Activated CD4-positive, CD25-positive, alpha-beta regulatory T cell treated with anti-CD3 and anti-CD28 coated beads, Interleukin-2, amount 50 U/mL, for 16 hours (primary cell): ENCODE measurements around the gene TIMM9.
A peak's percentile ranks its signal among the peaks of the same experiment; 100 is the strongest.
"Not testable (repeated sequence)": the region's sequence is repeated elsewhere in the genome, so short reads cannot be mapped to it uniquely, and the experiment has no call there.

Experiments
- DNase-seq: peaks from one replicate; pipeline ENCODE4 v3.0.0-alpha.2; 2020; ENCODE audit warnings: low read depth, low spot score

Gene TIMM9, protein sequence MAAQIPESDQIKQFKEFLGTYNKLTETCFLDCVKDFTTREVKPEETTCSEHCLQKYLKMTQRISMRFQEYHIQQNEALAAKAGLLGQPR

DNA sequence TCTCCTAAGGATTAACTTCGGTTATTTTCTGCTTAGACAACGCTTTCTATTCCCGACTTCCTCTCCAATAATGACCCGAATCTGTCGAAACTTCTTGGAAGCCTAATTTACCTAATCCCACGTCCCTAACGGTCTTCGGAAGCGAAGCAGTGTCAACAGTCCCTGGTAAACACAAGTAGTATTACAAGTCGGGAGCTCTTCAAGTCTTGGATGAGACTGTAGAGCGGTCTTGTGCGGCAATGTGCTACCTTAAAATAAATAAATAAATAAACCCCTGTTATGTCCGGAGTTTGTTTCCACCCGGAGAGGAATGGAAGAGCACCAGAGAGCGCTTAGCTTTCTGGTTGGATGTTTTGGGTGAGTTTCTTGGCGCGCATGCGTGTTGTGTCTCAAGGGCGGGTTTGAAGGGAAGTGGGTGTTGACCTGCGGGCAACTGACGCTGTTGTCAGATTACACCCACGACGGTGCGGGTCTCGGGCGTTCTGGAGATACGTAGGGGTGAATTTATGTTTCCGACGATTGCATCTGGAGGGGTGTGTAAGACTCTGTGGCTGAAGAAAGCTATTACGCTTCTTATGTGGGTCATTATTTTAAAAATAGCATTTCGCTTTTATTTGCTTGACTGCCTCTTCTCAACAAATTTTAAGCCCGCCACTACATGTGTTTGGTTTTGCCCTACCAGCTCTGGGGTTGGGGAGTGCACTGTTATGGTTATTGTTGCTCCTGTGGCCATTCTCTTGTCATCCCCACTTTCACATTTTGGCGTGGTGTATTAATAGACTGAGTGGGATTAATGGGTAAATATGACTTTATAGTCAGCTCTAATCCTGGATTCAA is at the start of gene TIMM9, which contains the start of gene KIAA0586:
Gene TIMM9, minus strand, starts transcription at position 251 of the 837 bp plus-strand sequence. CDS start 15,586 bp downstream, outside the sequence.
Gene KIAA0586, plus strand, starts transcription at position 439 of the 837 bp plus-strand sequence. CDS start 546 bp downstream, outside the sequence.
- peak; percentile 94 for DNase-seq

DNA sequence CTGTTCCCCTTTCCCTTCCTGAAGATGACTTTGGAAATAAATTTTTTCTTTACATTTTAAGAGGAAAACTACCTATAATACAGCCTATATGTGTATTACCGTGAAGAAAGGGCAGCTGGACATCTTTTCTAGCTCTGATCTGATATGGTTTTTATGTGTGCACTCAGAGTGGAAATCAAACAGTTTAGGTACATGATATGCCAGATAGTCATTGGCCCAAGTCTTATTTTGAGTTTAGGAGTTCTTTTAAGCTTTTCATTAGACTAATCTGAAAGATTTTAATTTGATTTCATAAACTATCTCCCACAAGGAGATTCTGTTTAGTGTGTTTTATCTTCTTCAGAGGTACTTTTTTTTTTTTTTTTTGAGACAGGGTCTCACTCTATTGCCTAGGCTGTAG is 49.0 kb upstream of the TIMM9 start:
- no peak for DNase-seq

DNA sequence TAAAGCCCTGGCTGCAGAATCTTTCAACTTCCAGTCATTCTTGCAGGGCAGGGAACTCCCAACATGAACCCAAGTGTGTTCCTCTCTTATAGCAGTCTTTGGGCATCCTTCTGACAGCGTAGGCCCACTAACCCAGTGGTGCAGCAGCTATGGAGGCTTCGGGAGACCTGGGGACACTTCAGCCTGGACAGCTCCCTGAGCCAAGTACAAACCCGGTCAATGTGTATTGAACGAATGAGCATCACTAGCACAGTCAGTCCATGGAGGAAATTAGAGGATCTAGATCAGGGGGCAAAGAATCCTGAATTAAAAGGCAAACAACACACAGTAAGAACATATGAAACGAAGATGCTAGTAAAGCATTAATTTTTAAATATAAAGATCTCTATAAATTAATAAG is 42.0 kb upstream of the TIMM9 start:
- DNase-seq = no peak

DNA sequence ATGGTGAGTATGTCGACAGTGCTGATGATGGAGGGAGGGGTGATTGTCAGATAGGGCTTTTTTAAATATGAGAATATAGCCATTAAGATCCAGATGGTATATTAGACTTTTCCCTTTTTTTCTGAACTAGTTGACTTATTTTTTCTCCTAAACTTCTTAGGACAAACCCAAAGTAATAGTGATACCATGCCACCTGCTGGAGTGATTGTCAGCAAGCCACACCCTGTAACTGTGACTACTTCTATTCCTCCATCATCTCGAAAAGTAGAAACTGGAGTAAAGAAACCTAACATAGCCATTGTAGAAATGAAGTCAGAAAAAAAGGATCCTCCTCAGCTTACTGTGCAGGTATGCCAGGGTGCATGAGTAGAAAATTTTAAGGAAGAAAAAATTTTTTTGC is 40.2 kb upstream of the TIMM9 start:
- DNase-seq = no peak

DNA sequence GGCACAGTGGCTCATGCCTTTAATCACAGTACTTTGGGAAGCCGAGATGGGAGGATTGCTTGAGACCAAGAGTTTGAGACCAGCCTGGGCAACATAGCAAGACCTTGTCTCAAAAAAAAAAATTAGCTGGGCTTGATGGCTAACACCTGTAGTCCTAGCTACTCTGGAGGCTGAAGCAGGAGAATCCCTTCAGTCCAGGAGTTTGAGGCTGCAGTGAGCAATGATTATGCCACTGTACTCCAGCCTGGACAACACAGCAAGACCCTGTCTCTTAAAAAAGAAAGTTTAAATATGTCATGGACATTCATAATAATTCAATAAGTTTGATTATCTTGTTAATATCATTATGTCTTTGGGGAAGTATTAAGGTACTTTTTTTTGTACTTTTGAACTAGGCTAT is 39.1 kb upstream of the TIMM9 start:
- DNase-seq = no peak

DNA sequence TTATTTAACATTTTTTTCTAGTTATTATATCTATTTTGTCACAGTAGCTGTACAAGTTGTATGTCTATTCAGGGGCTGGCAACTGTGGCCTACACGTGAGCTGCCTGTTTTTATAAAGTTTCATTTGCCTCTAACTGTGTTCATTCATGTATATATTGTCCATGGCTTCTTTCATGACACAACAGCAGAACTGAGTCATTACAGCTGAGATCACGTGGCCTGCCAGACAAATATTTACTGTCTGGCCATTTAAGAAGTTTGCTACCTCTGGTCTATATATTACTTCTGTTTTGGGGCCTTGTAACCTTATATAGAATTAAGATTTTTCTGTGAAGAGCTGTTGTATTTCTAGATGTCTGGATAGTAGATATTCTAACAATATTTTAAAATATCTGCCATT is 38.1 kb upstream of the TIMM9 start:
- no peak for DNase-seq

DNA sequence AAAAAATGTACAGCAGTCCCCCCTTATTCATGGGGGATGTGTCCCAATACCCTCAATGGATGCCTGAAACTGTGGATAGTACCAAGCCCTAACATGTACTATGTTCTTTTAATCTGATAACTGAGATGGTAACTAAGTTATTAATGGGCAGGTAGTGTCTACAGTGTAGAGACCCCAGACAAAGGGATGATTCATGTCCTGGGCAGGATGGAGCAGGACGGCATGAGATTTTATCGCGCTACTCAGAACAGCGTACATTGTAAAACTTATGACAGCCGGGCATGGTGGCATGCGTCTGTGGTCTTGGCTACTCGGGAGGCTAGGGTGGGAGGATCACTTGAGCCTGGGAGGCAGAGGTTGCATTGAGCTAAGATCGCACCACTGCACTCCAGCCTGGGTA is 37.3 kb upstream of the TIMM9 start:
- no peak for DNase-seq

DNA sequence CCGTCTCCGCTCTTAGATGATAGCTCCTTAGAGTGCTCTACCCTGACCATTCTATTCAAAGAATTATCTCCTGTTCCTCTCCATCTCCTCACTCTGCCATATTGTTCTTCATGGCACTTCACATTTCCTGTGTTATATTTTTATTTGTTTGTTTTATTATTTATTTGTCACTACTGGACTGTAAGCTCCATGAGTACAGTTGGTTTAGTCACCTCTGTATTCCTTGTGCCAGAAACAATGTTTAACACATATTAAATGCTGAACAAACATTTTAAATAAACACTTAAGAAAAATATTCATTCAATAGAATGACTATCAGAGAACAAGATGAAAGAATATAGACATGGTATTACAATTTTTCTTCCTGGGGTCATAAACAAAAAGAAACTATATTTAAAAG is 35.8 kb upstream of the TIMM9 start:
- DNase-seq = no peak

DNA sequence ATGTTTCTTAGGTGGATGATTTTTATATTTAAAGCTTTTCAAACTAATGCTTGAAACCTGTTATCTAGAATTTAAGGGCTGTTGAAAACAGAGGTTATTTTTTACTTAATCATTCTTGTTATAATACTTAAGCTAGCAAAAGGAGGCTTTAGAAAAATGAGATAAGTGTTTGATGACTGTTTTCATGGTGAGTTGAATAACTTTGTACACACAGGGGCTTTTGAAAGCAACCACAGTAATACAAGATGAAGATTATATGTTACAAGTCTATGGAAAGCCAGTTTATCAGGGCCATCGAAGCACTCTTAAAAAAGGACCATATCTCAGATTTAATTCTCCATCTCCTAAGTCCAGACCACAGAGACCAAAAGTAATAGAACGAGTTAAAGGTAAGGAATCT is 33.4 kb upstream of the TIMM9 start:
- no peak for DNase-seq

DNA sequence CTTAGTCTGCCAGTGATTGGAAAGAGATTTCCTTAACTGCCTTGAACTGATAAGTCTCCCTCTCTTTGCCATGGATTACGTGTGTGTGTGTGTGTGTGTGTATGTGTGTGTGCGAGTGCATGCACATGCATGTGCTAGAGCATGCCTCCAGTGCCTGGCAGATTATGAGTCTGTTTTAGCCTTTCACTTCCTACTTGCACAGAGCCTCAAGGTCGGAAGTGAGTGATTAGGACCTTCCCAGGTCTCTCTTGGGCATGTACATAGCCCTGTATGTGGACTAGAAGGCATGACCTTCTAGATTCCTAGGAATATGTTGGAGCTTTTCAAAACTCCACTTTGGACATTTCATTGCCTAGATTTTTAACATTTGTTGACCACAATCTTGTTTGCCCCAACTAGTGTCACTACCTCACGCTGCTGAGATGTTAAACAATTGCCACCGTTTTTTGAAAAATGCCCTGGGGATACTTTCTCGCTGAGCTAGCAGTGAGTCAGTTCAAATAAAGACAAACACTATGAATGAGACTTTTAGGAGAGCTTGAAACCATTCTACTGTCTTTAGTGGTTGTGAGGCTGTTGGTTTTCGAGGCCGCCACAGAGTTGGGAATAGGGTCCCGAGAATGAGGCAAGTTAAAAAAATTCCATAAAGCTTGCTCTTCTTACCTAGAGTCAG is 28.4 kb upstream of the TIMM9 start:
- DNase-seq = no peak

DNA sequence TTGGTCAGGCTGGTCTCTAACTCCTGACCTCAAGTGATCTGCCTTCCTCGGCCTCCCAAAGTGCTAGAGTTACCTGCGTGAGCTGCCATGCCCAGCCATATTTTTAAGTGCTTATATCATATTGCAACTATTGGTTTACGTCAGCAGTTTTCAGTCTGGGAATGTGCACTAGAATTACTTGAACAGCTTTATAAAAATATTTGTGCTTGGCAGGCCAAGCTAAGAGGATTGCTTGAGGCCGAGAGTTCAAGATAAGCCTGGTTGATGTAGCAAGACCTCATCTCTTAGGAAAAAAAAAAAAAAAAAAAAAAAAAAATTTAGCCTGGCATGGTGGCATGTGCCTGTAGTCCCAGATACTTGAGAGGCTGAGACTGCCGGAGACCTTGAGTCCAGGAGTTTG is 17.3 kb upstream of the TIMM9 start:
- DNase-seq = no peak

DNA sequence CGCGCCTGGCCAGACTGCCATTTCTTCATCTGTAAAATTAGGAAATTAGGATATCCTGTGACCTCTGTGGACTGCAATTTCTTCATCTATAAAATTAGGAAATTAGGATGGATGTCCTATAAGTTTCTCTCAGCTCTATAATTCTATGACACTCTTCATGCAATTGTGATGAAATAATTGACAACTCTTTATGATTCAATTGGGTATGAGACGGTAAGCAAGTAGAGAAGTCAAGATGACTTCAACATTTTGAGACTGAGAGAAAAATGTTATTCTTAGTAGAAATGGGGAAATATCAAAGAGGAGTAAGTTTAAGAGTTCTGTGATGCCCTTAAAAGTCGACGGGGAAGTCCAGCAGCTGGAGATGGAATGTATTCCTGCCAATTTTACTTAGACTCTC is 12.1 kb upstream of the TIMM9 start:
- no peak for DNase-seq

DNA sequence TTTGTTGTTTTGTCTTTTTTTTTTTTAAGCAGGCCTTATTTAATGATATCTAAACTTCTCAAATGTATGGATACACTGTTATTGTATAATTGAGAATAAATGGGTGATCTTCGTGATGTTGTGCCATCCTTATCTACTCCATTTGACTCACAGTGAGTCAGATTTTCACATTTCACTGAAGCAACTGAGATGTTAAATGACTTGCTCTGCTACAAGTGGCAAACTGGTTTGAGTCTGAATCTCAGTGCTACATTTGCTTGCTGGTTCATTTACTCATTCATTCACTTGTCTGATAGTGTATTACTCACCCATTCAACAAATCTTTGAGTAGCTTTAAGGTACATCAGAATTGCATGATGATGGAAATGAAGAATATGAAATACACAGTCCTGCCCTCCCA is 2.8 kb upstream of the TIMM9 start:
- no peak for DNase-seq

DNA sequence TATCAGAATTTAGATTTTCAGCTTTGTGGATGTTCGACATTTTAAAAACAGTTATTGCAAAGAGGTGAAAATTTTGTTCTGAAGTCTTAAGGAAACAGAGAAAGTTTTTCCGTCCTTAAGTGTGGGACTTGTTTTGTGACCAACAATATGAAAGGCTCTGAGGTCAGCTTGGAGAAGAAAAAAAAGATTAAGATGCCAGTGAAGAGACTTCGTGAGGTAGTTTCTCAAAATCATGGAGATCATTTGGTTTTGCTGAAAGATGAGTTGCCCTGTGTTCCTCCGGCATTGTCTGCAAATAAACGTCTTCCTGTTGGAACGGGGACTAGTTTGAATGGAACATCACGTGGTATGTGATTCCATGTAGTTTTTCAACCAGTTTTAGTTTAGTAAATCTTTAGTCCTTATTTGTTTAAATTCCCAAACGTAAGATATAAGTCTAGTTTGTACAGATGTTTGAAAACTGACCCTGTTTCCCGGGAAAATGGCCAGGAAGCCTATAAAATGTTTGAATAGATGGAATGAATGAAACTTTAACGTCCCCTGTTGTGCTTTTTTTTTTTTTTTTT is 870 bp upstream of the TIMM9 start:
- DNase-seq = no peak

DNA sequence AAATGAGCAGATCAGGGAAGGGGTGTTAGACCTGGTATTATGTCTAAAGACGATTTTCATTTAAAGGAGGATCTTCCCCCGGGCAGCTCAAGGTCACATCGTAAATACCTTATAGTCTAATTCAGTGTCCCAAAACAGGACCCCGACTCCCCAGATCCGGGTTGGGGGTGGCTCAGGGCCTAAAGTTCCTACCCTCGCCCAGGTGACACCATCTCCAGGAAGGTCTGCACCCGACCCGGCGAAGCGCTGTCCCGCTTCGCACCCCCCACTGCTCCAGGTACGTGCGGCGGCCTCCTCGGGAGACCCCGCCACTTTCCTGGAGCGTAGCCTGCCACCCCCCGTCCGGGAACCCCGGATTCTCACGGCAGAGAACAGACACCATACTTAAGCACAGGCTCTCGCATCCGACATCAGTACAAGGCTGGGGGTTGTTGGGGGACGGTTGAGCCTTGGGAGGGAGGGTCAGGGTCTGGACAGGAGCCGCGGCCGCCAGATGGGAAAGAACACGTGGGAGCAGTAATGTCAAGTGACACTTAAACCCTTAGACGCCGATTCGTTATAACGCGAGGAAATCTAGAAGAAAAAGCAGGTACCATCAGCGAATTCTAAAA is 556 bp downstream of the TIMM9 start:
- peak; percentile 28 for DNase-seq

DNA sequence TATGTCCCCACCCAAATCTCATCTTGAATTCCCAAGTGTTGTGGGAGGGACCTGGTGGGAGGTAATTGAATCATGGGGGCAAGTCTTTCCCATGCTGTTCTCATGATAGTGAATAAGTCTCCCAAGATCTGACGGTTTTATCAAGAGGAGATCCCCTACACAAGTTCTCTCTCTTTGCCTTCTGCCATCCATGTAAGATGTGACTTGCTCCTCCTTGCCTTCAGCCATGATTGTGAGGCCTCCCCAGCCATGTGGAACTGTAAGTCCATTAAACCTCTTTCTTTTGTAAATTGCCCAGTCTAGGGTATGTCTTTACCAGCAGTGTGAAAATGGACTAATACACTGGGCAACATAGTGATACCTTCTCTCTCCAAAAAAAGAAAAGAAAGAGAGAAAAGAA is 10.4 kb downstream of the TIMM9 start:
- not testable (repeated sequence) for DNase-seq

DNA sequence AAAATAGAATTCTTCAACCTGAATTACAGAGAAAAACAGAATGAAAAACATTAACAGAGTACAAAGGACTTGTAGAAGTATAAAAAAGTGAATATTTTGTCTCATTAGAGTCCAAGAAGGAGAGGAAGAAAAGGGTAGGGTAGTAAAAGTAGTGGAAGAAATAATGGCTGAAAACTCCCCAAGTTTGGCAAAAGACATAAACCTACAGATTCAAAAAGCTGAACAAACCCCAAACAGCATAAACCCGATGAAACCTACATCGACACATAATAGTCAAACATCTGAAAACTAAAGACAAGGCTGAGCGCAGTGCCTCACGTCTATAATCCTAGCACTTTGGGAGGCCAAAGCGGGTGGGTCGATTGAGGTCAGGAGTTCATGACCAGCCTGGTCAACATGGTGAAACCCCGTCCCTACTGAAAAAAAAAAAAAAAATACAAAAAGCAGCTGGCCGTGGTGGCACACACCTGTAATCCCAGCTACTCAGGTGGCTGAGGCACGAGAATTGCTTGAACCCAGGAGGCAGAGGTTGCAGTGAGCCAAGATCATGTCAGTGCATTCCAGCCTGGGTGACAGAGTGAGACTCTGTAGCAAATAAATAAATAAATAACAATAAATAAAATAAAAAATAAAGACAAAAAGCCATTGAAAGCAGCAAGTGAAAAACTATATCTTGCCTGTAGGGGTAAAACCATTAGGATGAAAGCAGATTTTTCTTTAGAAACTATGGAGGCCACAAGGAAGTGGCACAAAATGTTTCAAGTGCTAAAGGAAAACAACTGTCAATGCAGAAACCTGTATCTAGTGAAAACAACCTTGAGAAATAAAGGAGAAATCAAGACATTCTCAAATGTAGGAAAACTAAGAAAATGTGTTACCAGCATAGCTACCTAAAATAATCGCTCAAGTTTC is 11.4 kb downstream of the TIMM9 start:
- DNase-seq = no peak

DNA sequence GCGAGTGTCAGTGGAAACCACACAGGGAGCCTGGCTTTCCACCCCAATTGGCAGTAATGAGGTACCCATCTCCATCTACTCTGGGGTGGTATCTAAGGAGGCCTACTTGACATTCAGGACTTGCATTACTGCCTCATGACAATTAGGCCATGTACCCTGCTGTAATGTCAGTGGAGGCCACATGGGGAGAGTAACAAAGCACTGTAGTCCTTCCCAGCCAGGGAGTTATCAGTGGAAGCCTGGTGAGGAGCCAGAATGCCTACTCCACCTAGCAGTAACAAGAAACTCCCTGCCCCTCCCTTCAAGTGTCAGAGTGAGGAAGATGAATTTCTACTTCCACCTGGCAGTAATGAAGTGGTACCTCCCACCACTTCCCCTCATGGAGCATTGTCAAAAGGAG is 12.5 kb downstream of the TIMM9 start:
- DNase-seq = no peak

DNA sequence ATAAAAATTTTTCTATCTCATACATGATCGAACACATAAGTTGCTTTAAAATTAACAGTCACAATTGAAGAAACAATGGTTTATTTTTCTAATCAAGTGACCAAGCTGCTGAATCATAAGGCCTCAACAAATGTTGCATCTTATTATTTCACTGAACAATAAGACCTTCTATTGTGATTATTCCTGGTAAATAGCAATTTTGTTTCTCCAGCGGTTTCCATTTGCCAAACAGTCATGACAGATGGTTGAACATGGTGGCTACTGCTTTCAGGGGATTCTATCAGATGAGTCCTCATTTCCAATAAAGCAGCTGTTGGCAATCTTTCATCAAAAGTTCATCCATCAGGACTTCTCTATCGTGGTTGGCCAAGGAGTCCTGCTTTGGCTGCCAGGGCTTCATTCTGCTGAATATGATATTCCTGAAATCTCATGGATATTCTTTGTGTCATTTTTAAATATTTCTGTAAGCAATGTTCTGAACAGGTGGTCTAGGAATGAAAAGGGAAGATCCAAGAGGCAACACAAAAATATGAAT is 18.6 kb downstream of the TIMM9 start:
- no peak for DNase-seq

DNA sequence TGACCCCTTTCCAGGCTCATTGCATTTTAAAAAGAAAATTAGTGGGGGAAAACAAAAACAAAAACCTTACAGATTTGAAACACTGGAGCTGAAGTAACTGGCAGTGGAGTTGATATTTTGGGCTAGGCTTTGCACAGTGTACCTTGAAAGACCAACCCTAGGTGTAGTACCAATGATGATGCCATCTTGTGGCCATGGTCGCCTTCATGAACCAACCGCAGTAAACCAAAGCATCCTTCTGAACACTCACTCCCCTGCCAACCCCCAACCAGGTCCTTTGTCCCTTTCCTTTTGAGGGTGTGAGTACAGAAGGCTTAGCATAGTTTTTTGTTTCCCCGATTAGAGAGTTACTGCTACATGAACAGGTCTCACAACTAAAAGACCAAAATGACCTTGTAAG is 25.7 kb downstream of the TIMM9 start:
- no peak for DNase-seq

DNA sequence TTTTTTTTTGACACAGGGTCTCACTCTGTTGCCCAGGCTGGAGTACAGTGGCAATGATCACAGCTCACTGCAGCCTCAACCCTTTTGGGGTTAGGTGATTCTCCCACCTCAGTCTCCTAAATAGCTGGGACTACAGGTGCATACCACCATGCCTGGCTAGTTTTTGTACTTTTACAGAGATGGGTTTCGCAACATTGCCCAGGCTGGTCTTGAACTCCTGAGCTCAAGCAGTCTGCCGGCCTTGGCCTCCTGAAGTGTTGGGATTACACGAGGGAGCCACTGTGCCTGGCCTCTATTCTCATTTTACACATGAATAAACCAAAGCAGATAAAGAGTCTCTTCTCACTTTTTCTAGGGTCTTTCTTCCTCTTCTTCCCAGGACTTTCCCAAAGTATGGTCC is 28.4 kb downstream of the TIMM9 start:
- DNase-seq = no peak
